ENCODE data around the gene CTLA4. TPM values are rescaled to one million over a fixed set of nuclear protein-coding genes. Genes with fewer than 3 reads are reported as not detected.

The CTLA4 gene
- total and polyA plus RNA-seq, 8 donors = 1.1 to 2.0 TPM; not detected in 6

DNA sequence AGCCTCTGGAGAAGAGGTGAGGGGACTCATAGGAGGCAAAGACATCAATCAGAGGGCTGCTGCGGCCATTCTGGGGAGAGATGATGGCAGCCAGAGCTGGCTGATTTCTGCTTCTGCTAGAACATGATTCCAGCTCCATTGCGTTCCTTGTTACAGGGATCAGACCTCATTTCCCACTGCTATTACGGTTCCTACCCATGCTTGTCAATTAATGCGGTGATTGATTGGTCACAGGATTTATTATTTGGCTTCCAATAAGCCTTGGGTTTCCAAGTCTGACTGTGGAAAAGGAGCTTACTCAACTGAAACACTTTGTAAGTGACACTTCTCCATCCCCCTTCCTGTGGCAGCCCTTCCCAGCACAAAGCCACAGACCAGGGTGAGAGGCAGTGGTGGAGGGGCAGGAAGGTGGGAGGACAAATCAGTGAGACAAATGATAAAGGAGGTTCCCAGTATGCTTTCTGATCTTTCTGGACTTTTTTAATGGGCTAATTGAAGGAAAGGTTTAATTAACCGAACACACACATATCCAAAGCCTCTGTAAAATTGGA is 26.8 kb upstream of the CTLA4 start:
- Histone ChIP-seq H3K36me3 (no peaks in the 10 kb centered on the region), H3K9me3 (no peaks in the 10 kb centered on the region), H3K4me1 (no peaks in the 10 kb centered on the region), H3K4me3 (no peak overlapping the region), H3K27me3 (no peaks in the 10 kb centered on the region), H3K27ac (no peak overlapping the region)
- WGBS, 5 donors = 84 to 92% (median 87%) methylated on average over 5 of the region's 5 CpGs
- TF ChIP-seq, protein P1, sequence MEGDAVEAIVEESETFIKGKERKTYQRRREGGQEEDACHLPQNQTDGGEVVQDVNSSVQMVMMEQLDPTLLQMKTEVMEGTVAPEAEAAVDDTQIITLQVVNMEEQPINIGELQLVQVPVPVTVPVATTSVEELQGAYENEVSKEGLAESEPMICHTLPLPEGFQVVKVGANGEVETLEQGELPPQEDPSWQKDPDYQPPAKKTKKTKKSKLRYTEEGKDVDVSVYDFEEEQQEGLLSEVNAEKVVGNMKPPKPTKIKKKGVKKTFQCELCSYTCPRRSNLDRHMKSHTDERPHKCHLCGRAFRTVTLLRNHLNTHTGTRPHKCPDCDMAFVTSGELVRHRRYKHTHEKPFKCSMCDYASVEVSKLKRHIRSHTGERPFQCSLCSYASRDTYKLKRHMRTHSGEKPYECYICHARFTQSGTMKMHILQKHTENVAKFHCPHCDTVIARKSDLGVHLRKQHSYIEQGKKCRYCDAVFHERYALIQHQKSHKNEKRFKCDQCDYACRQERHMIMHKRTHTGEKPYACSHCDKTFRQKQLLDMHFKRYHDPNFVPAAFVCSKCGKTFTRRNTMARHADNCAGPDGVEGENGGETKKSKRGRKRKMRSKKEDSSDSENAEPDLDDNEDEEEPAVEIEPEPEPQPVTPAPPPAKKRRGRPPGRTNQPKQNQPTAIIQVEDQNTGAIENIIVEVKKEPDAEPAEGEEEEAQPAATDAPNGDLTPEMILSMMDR (IDR thresholded peaks at IDR 0.05) = no peak
- no peak for TF ChIP-seq EP300 (IDR thresholded peaks at IDR 0.05)
- TF ChIP-seq POLR2AphosphoS5 (IDR thresholded peaks at IDR 0.05) = no peak
- no peak for TF ChIP-seq POLR2A (IDR thresholded peaks at IDR 0.05)
- intact Hi-C loops (cut with DNase I; ENCODE audit: low total_unique reads) = no loop called here
- no peak for DNase-seq

DNA sequence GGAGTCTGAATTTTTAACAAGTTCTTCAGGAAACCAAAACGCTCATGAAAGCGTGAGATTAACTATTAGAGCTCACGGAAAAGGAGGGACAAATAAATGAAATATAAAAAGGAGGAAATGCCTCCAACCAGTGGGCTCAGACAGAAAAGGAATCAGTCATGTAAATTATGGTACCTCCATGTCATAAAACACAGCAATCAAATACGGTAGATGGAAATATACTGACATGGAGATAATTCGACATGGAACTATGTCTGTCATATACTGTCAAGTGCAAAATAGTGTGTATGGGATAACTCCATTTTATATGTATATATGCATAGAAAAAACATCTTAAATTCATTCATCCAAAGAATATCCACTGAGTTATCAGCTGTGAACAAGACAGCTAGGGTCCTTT is 25.9 kb upstream of the CTLA4 start:
- intact Hi-C loops (cut with DNase I; ENCODE audit: low total_unique reads) = no loop called here
- H3K4me1 ChIP-seq = no peaks in the 10 kb centered on the region
- 93 to 96% (median 95%) methylated on average over 5 of the region's 5 CpGs for WGBS, 5 donors

DNA sequence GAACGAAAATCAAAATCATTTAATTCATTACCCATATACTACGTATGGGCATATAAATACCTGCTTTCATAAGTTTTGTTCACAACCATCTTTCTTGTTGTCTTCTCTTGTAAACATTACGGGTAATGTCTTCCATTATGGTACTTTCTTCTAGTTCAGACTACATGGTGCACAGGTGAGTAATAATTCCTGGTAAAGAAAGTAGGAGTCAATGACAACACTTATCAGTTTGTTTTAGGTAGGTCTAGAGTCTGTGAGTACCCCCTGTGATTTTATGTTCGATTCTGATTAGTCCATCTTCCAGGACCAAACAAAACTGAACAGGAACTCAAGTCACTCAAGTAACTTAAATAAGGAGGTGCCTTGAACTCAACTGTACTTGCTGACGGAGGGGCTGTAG is 25.2 kb upstream of the CTLA4 start:
- H3K27me3 ChIP-seq = no peaks in the 10 kb centered on the region
- no peaks in the 10 kb centered on the region for H3K4me1 ChIP-seq
- TF ChIP-seq, protein P1 (IDR thresholded peaks at IDR 0.05) = no peak
- no peak for TF ChIP-seq POLR2AphosphoS5 (IDR thresholded peaks at IDR 0.05)
- no peak for TF ChIP-seq EP300 (IDR thresholded peaks at IDR 0.05)
- DNase-seq = no peak
- H3K36me3 ChIP-seq = no peaks in the 10 kb centered on the region
- no peak overlapping the region for H3K4me3 ChIP-seq
- H3K9me3 ChIP-seq = no peaks in the 10 kb centered on the region
- intact Hi-C loops (cut with DNase I; ENCODE audit: low total_unique reads) = no loop called here
- H3K27ac ChIP-seq = no peak overlapping the region
- 69 to 83% (median 73%) methylated on average over 5 of the region's 5 CpGs for WGBS, 5 donors

More for the DNA sequence above, 25.9 kb upstream of the CTLA4 start:
- Histone ChIP-seq H3K27me3 (no peaks in the 10 kb centered on the region), H3K9me3 (no peaks in the 10 kb centered on the region), H3K36me3 (no peaks in the 10 kb centered on the region), H3K27ac (no peak overlapping the region), H3K4me3 (no peak overlapping the region)
- no peak for TF ChIP-seq POLR2AphosphoS5 (IDR thresholded peaks at IDR 0.05)
- TF ChIP-seq POLR2A (IDR thresholded peaks at IDR 0.05) = no peak
- TF ChIP-seq, protein P1 (IDR thresholded peaks at IDR 0.05) = no peak
- TF ChIP-seq EP300 (IDR thresholded peaks at IDR 0.05) = no peak
- DNase-seq = no peak

DNA sequence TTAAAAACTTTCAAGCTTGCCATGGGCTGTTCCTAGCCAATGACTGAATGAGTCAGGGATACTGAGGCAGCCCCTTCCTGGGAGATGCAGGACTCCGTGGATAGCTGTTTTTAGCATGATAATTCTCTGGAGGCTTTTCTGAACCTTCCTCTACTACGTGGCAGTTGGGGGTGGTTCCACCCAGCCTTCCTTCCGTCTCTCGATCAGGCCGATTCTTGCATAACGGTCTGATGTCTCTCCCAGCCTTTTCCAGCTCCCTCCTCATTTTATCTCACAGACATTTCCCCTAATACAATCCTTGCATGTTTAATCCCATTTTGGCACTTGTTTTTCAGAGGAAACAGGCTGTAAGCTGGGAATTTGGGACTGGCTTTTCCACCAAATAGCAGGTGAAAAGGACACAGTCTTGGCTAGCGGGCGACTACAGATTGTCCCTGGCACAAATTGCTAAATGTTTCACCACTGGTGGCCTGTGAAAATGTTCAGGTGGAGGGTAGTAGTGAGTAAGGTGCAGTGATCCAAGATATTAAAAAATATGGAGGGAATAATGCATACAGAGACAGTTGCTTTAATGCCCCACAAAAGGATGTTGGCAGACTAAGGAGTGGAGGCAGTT is 21.0 kb upstream of the CTLA4 start:
- Histone ChIP-seq H3K27me3 (no peaks in the 10 kb centered on the region), H3K4me1 (no peaks in the 10 kb centered on the region), H3K9me3 (no peaks in the 10 kb centered on the region), H3K27ac (no peak overlapping the region), H3K4me3 (no peak overlapping the region), H3K36me3 (no peaks in the 10 kb centered on the region)
- no peak for DNase-seq
- TF ChIP-seq, protein P1 (IDR thresholded peaks at IDR 0.05) = no peak
- TF ChIP-seq POLR2A (IDR thresholded peaks at IDR 0.05) = no peak
- TF ChIP-seq EP300 (IDR thresholded peaks at IDR 0.05) = no peak
- WGBS, 5 donors = 77 to 92% (median 86%) methylated on average over 8 of the region's 8 CpGs
- intact Hi-C loops (cut with DNase I; ENCODE audit: low total_unique reads) = no loop called here
